ENCODE measurements around the gene LZTFL1.

LZTFL1 gene

GRCh38 chr3:45844616-45845015 is 2.7 kb upstream of the LZTFL1 start:
- H3K9me3 Mint-ChIP-seq: no peaks in the 10 kb centered on the region
- no peak for ATAC-seq
- H3K4me3 Mint-ChIP-seq: no peak overlapping the region
- no peak overlapping the region for H3K27ac Mint-ChIP-seq
- H3K4me1 Mint-ChIP-seq: peaks cover 12% of the 10 kb centered on the region
- H3K36me3 Mint-ChIP-seq: no peaks in the 10 kb centered on the region
- H3K27me3 Mint-ChIP-seq: no peaks in the 10 kb centered on the region

- Mint-ChIP-seq H3K27ac (peak overlapping the region; percentile 89), H3K9me3 (no peaks in the 10 kb centered on the region), H3K27me3 (no peaks in the 10 kb centered on the region), H3K36me3 (no peaks in the 10 kb centered on the region), H3K4me1 (peaks cover 12% of the 10 kb centered on the region), H3K4me3 (peak overlapping the region; percentile 90)
- ATAC-seq: no peak
These were observed 1.1 kb upstream of the LZTFL1 start for GRCh38 chr3:45842851-45843625.

GRCh38 chr3:45841420-45841756 is 531 bp downstream of the LZTFL1 start:
- no peaks in the 10 kb centered on the region for H3K27me3 Mint-ChIP-seq

GRCh38 chr3:45838466-45838865 is 3.5 kb downstream of the LZTFL1 start:
- H3K27me3 Mint-ChIP-seq: no peaks in the 10 kb centered on the region
- no peak overlapping the region for H3K27ac Mint-ChIP-seq
- peaks cover 7% of the 10 kb centered on the region for H3K4me1 Mint-ChIP-seq
- ATAC-seq: no peak
- H3K36me3 Mint-ChIP-seq: peaks cover 11% of the 10 kb centered on the region
- H3K4me3 Mint-ChIP-seq: no peak overlapping the region
- H3K9me3 Mint-ChIP-seq: no peaks in the 10 kb centered on the region

More at GRCh38 chr3:45841420-45841756, 531 bp downstream of the LZTFL1 start:
- H3K4me3 Mint-ChIP-seq: peak overlapping the region; percentile 90
- H3K9me3 Mint-ChIP-seq: no peaks in the 10 kb centered on the region
- peaks cover 7% of the 10 kb centered on the region for H3K36me3 Mint-ChIP-seq
- peaks cover 12% of the 10 kb centered on the region for H3K4me1 Mint-ChIP-seq
- H3K27ac Mint-ChIP-seq: peak overlapping the region; percentile 89
- peak; percentile 44 for ATAC-seq

- Mint-ChIP-seq H3K36me3 (peaks cover 44% of the 10 kb centered on the region), H3K27ac (no peak overlapping the region), H3K4me3 (no peak overlapping the region), H3K27me3 (no peaks in the 10 kb centered on the region), H3K4me1 (no peaks in the 10 kb centered on the region), H3K9me3 (no peaks in the 10 kb centered on the region)
- no peak for ATAC-seq
These were observed 9.2 kb downstream of the LZTFL1 start for GRCh38 chr3:45832699-45833098.

- ATAC-seq: no peak
- no peaks in the 10 kb centered on the region for H3K4me1 Mint-ChIP-seq
- no peak overlapping the region for H3K4me3 Mint-ChIP-seq
- H3K9me3 Mint-ChIP-seq: no peaks in the 10 kb centered on the region
- no peaks in the 10 kb centered on the region for H3K27me3 Mint-ChIP-seq
- H3K27ac Mint-ChIP-seq: no peak overlapping the region
- peaks cover 46% of the 10 kb centered on the region for H3K36me3 Mint-ChIP-seq
These were observed 11.8 kb downstream of the LZTFL1 start for GRCh38 chr3:45830121-45830520.

- H3K36me3 Mint-ChIP-seq: peaks cover 49% of the 10 kb centered on the region
- no peak overlapping the region for H3K4me3 Mint-ChIP-seq
- H3K27me3 Mint-ChIP-seq: no peaks in the 10 kb centered on the region
- peak overlapping the region; percentile 6 for H3K27ac Mint-ChIP-seq
- H3K9me3 Mint-ChIP-seq: no peaks in the 10 kb centered on the region
- no peaks in the 10 kb centered on the region for H3K4me1 Mint-ChIP-seq
- ATAC-seq: no peak
These were observed 15.0 kb downstream of the LZTFL1 start for GRCh38 chr3:45826908-45827307.

GRCh38 chr3:45826321-45826720 is 15.6 kb downstream of the LZTFL1 start:
- Mint-ChIP-seq H3K27me3 (no peaks in the 10 kb centered on the region), H3K27ac (peak overlapping the region; percentile 6), H3K4me1 (no peaks in the 10 kb centered on the region), H3K36me3 (peaks cover 48% of the 10 kb centered on the region), H3K4me3 (no peak overlapping the region), H3K9me3 (no peaks in the 10 kb centered on the region)
- no peak for ATAC-seq

GRCh38 chr3:45821127-45821526 is 20.8 kb downstream of the LZTFL1 start:
- Mint-ChIP-seq H3K27ac (no peak overlapping the region), H3K9me3 (peaks cover 2% of the 10 kb centered on the region)

GRCh38 chr3:45819543-45819942 is 22.4 kb downstream of the LZTFL1 start:
- Mint-ChIP-seq H3K4me1 (no peaks in the 10 kb centered on the region), H3K36me3 (peaks cover 37% of the 10 kb centered on the region), H3K4me3 (no peak overlapping the region), H3K9me3 (peaks cover 4% of the 10 kb centered on the region), H3K27me3 (no peaks in the 10 kb centered on the region), H3K27ac (no peak overlapping the region)
- no peak for ATAC-seq

More at GRCh38 chr3:45821127-45821526, 20.8 kb downstream of the LZTFL1 start:
- Mint-ChIP-seq H3K27me3 (no peaks in the 10 kb centered on the region), H3K4me1 (no peaks in the 10 kb centered on the region), H3K36me3 (peaks cover 41% of the 10 kb centered on the region), H3K4me3 (no peak overlapping the region)
- no peak for ATAC-seq

- no peaks in the 10 kb centered on the region for H3K27me3 Mint-ChIP-seq
- no peak for ATAC-seq
- no peak overlapping the region for H3K4me3 Mint-ChIP-seq
- no peaks in the 10 kb centered on the region for H3K4me1 Mint-ChIP-seq
- H3K9me3 Mint-ChIP-seq: peaks cover 4% of the 10 kb centered on the region
- H3K27ac Mint-ChIP-seq: no peak overlapping the region
- H3K36me3 Mint-ChIP-seq: peaks cover 34% of the 10 kb centered on the region
These were observed 23.9 kb downstream of the LZTFL1 start for GRCh38 chr3:45817831-45818522.

GRCh38 chr3:45816544-45816943 is 25.4 kb downstream of the LZTFL1 start:
- Mint-ChIP-seq H3K4me3 (no peak overlapping the region), H3K36me3 (peaks cover 25% of the 10 kb centered on the region), H3K4me1 (no peaks in the 10 kb centered on the region), H3K27ac (no peak overlapping the region), H3K9me3 (peaks cover 4% of the 10 kb centered on the region), H3K27me3 (no peaks in the 10 kb centered on the region)
- no peak for ATAC-seq

- Mint-ChIP-seq H3K27me3 (no peaks in the 10 kb centered on the region), H3K4me1 (no peaks in the 10 kb centered on the region), H3K4me3 (no peak overlapping the region), H3K36me3 (peaks cover 10% of the 10 kb centered on the region), H3K9me3 (peaks cover 4% of the 10 kb centered on the region), H3K27ac (no peak overlapping the region)
- no peak for ATAC-seq
These were observed 27.6 kb downstream of the LZTFL1 start for GRCh38 chr3:45814322-45814721.

GRCh38 chr3:45807681-45808540 is 34.0 kb downstream of the LZTFL1 start:
- Mint-ChIP-seq H3K4me1 (no peaks in the 10 kb centered on the region), H3K4me3 (no peak overlapping the region), H3K27me3 (no peaks in the 10 kb centered on the region), H3K36me3 (no peaks in the 10 kb centered on the region), H3K27ac (no peak overlapping the region), H3K9me3 (no peaks in the 10 kb centered on the region)
- no peak for ATAC-seq

GRCh38 chr3:45807133-45807532 is 34.8 kb downstream of the LZTFL1 start:
- no peaks in the 10 kb centered on the region for H3K36me3 Mint-ChIP-seq
- H3K27ac Mint-ChIP-seq: no peak overlapping the region
- H3K4me3 Mint-ChIP-seq: no peak overlapping the region
- no peak for ATAC-seq
- no peaks in the 10 kb centered on the region for H3K27me3 Mint-ChIP-seq
- H3K4me1 Mint-ChIP-seq: no peaks in the 10 kb centered on the region
- H3K9me3 Mint-ChIP-seq: no peaks in the 10 kb centered on the region
